Neutrophil (primary cell): ENCODE measurements around the gene IRGQ.
"Not testable (repeated sequence)": the region's sequence is repeated elsewhere in the genome, so short reads cannot be mapped to it uniquely, and the experiment has no call there.

Experiments used
- H3K27ac ChIP-seq: fragments of 200-600 bp; sonication (generic); 2 replicates; pipeline ENCODE4 v1.5.1; 2016; ENCODE audit warnings: mild to moderate bottlenecking, moderate library complexity
- H3K27me3 ChIP-seq: fragments of 200-600 bp; sonication (generic); 2 replicates; pipeline ENCODE4 v1.6.0; 2016; ENCODE audit warnings: mild to moderate bottlenecking
- H3K36me3 ChIP-seq: fragments of 200-600 bp; sonication (generic); 2 replicates; pipeline ENCODE4 v1.5.1; 2017
- H3K4me1 ChIP-seq, 2 experiments: fragments of 200-600 bp in 1 of 2; sonication (generic) in 1 of 2; 1 replicate in 1 of 2; 2 replicates in 1 of 2; pipeline versions ENCODE4 v1.5.1 to v1.6.1; 2013 to 2016; ENCODE audit warnings: low read depth in 1 of 2, low read length in 1 of 2, mild to moderate bottlenecking in 1 of 2, moderate library complexity in 1 of 2; ENCODE audit not compliant: control insufficient read depth in 1 of 2, insufficient read depth in 1 of 2
- H3K4me3 ChIP-seq, 2 experiments: fragments of 200-600 bp in 1 of 2; sonication (generic) in 1 of 2; 1 replicate in 1 of 2; 2 replicates in 1 of 2; pipeline ENCODE4 v1.5.1; 2013 to 2016; ENCODE audit warnings: low read depth in 1 of 2, low read length in 1 of 2, mild to moderate bottlenecking in 1 of 2, moderate library complexity in 1 of 2
- H3K9me3 ChIP-seq: fragments of 200-600 bp; sonication (generic); 2 replicates; pipeline ENCODE4 v1.5.1; 2016
- TF ChIP-seq, protein P1 (sequence below): fragments of 200-600 bp; sonication (generic); IDR thresholded peaks from 2 replicates; pipeline ENCODE4 v1.5.1; 2016; ENCODE audit warnings: antibody characterized with exemption

The IRGQ gene

GRCh38 chr19:43640424-43640757 is 44.5 kb upstream of the IRGQ start:
- H3K4me1 ChIP-seq: peaks cover 3 to 11% of the 10 kb centered on the region in 2 experiments
- no peak overlapping the region for H3K27ac ChIP-seq
- no peaks in the 10 kb centered on the region for H3K36me3 ChIP-seq
- no peaks in the 10 kb centered on the region for H3K9me3 ChIP-seq
- no peak overlapping the region for H3K4me3 ChIP-seq
- peaks cover 66% of the 10 kb centered on the region for H3K27me3 ChIP-seq
- TF ChIP-seq, protein P1, sequence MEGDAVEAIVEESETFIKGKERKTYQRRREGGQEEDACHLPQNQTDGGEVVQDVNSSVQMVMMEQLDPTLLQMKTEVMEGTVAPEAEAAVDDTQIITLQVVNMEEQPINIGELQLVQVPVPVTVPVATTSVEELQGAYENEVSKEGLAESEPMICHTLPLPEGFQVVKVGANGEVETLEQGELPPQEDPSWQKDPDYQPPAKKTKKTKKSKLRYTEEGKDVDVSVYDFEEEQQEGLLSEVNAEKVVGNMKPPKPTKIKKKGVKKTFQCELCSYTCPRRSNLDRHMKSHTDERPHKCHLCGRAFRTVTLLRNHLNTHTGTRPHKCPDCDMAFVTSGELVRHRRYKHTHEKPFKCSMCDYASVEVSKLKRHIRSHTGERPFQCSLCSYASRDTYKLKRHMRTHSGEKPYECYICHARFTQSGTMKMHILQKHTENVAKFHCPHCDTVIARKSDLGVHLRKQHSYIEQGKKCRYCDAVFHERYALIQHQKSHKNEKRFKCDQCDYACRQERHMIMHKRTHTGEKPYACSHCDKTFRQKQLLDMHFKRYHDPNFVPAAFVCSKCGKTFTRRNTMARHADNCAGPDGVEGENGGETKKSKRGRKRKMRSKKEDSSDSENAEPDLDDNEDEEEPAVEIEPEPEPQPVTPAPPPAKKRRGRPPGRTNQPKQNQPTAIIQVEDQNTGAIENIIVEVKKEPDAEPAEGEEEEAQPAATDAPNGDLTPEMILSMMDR: no peak

DNA sequence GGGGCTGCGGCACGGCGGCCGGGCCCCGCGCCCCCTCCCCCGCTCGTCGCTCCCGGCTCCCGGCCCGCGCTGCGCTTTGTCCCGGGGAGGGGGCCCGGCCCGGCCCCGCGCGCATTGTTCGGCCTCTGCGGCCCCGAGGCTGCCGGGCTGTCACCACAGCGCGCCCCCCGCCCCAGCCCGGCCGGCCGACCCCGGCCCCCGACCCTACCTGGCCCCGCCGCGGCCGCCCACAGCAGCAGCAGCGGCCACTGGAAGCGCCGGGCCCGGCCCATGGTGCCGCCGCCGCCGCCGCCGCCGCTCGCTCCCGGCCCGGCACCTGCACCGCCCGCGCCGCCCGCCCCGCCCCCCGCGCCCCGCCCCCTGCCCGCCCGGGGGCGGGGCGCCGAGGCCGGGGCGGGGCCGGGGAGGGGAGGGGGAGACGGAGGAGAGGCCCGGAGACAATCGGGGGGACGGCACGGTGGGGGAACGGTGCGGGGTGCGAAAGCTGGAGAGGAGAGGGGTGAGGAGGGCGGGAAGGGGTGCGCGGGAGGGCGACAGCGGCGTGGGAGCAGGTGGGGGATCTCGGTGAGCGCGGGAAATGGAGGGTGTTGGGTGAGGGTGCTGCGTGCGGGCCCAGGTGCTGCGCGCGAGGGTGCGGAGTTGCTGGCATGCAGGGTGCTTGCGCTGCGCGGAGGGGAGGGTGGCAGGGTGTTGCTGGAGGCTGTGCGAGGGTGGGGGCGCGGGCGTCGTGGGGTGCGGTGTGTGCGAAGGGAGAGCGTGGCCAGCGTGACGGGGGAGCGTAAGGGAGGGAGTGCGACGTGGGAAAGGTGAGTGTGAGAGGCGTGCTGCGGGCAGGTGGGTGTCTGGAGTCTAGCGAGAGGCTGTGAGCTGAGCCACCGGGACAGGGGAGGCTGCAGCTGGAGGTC is 43.8 kb upstream of the IRGQ start, which contains the start of gene CADM4:
CADM4 (minus strand) TSS at position 332 of the 905 bp plus-strand sequence; CDS start at position 272, 60 bp downstream.
- H3K27ac ChIP-seq: no peak within 1 kb of the TSS
- H3K36me3 ChIP-seq: no peaks in the 10 kb centered on the region
- H3K27me3 ChIP-seq: peaks cover 72% of the 10 kb centered on the region
- peaks cover 3 to 11% of the 10 kb centered on the region in 2 experiments for H3K4me1 ChIP-seq
- no peaks in the 10 kb centered on the region for H3K9me3 ChIP-seq
- H3K4me3 ChIP-seq: peak within 1 kb of the TSS in 1 of 2 experiments; percentile 38
- TF ChIP-seq, protein P1: no peak

- no peak overlapping the region for H3K27ac ChIP-seq
- H3K27me3 ChIP-seq: peaks cover 79% of the 10 kb centered on the region
- TF ChIP-seq, protein P1: no peak
- peaks cover 3 to 11% of the 10 kb centered on the region in 2 experiments for H3K4me1 ChIP-seq
- no peaks in the 10 kb centered on the region for H3K36me3 ChIP-seq
- no peaks in the 10 kb centered on the region for H3K9me3 ChIP-seq
- no peak overlapping the region for H3K4me3 ChIP-seq
Measured at GRCh38 chr19:43638995-43639518, 43.1 kb upstream of the IRGQ start.

- Histone ChIP-seq H3K9me3 (no peaks in the 10 kb centered on the region), H3K36me3 (no peaks in the 10 kb centered on the region), H3K27me3 (peaks cover 84% of the 10 kb centered on the region), H3K4me1 (peaks cover 3 to 11% of the 10 kb centered on the region in 2 experiments), H3K4me3 (no peak overlapping the region), H3K27ac (no peak overlapping the region)
- TF ChIP-seq, protein P1: no peak
Measured at GRCh38 chr19:43638214-43638994, 42.5 kb upstream of the IRGQ start.

DNA sequence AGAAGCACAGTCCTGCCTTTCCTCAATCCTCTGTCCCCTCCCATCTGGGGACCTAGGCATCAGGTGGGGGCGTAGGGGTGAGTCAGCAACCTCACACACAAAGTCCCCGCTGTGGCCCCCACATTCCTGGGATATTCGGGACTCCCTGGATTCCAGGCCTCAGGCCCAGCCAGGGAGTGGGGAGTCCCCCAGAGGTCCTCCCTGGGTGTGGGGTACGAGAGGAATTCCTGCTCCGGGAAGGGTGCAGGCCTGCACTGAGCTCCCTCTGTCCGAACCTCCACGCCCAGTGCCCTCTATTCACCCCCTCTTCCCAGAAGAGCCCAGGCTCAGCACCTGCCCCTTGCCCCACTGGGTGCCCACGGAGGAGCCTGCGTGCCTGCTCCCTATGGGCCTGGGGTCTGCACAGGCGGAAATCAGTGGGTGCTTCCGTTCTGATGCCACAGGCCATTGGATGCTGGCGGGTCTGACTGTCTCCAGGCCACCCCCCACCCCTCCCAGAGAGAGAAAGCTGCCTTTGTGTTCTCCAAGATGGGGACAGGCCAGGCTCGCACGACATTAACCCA is 40.3 kb upstream of the IRGQ start:
- H3K4me1 ChIP-seq: peaks cover 3 to 11% of the 10 kb centered on the region in 2 experiments
- H3K4me3 ChIP-seq: no peak overlapping the region
- H3K9me3 ChIP-seq: no peaks in the 10 kb centered on the region
- H3K36me3 ChIP-seq: no peaks in the 10 kb centered on the region
- TF ChIP-seq, protein P1: no peak
- H3K27me3 ChIP-seq: peaks cover 85% of the 10 kb centered on the region
- no peak overlapping the region for H3K27ac ChIP-seq

DNA sequence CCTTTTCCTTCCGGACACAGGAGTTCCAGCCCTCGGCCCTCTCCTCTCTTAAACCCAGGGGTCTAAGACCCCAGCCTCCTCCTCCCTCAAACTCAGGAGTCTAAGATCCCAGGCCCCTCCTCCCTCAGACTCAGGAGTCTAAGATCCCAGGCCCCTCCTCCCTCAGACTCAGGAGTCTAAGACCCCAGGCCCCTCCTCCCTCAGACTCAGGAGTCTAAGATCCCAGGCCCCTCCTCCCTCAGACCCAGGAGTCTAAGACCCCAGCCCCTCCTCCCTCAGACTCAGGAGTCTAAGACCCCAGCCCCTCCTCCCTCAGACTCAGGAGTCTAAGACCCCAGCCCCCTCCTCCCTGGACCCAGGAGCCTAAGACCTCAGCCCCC is 39.6 kb upstream of the IRGQ start:
- not testable (repeated sequence) for H3K4me3 ChIP-seq, H3K36me3 ChIP-seq, H3K9me3 ChIP-seq, H3K27ac ChIP-seq
- peaks cover 78% of the 10 kb centered on the region for H3K27me3 ChIP-seq
- H3K4me1 ChIP-seq: peaks cover 3 to 11% of the 10 kb centered on the region in 2 experiments
